NT2/D1 (cell line): ENCODE measurements around the gene TARS2.

Experiments used
- SUZ12 ChIP-seq: IDR thresholded peaks from 2 replicates; pipeline ENCODE4 v1.6.1; 2011; ENCODE audit not compliant: insufficient read length, insufficient read depth; ENCODE audit errors: extremely low read depth
- YY1 ChIP-seq: IDR thresholded peaks from 2 replicates; pipeline ENCODE4 v1.6.1; 2011; ENCODE audit not compliant: insufficient read length, insufficient read depth

GRCh38 chr1:150512846-150513245 lies 25.6 kb downstream of the TARS2 start:
- TF ChIP-seq YY1 (no peak), SUZ12 (no peak)
